ENCODE results near the gene POM121.
"Not testable (repeated sequence)": the region's sequence is repeated elsewhere in the genome, so short reads cannot be mapped to it uniquely, and the experiment has no call there.

The POM121 gene

DNA sequence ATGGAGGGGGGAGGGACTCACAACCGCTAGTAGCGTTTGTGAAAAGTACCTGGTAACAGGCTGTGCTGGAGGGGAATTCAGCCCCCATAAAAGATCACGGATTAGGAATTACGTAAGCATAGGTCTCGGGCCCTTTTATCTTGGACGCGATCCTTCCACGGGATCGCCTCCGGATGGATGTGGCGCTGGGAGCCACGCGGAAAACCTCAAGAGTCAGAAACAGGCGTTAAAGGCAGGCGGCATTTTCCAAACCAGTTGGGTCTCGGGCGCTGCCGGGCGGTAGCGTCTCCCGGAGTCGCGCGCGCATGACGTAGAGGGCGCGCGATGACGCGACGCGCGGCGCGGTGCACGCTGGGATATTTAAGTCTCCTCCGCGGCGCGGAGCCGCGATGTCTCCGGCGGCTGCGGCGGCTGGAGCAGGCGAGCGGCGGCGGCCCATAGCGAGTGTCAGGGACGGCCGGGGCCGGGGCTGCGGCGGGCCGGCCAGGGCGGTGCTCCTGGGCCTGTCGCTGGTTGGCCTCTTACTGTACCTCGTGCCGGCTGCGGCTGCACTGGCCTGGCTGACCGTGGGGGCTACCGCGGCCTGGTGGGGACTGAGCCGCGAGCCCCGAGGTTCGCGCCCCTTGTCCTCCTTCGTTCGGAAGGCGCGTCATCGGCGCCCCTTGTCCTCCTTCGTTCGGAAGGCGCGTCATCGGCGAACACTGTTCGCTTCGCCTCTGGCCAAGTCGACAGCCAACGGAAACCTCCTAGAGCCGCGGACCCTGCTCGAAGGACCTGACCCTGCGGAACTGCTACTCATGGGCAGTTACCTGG, at the start of gene POM121:
Gene POM121 (plus strand): TSS at position 363 of the 813 bp plus-strand sequence. CDS start 27 bp downstream, at position 390.
- DNase-seq (ENCODE audit: low read depth in 2 of 2, low spot score in 1 of 2) = peak; percentile 60 to 66

- DNase-seq (ENCODE audit: low read depth in 2 of 2, low spot score in 1 of 2) = peak; percentile 36 to 52
Observed at GRCh38 chr7:72879079-72879736, 45.7 kb upstream of the POM121 start.

- peak in 1 of 2 donors; percentile 15 for DNase-seq (ENCODE audit: low read depth in 2 of 2, low spot score in 1 of 2)
Observed at GRCh38 chr7:72879737-72880215, 45.1 kb upstream of the POM121 start.

- DNase-seq (ENCODE audit: low read depth in 2 of 2, low spot score in 1 of 2) = not testable (repeated sequence)
Observed at GRCh38 chr7:72891750-72892149, 33.1 kb upstream of the POM121 start.

DNA sequence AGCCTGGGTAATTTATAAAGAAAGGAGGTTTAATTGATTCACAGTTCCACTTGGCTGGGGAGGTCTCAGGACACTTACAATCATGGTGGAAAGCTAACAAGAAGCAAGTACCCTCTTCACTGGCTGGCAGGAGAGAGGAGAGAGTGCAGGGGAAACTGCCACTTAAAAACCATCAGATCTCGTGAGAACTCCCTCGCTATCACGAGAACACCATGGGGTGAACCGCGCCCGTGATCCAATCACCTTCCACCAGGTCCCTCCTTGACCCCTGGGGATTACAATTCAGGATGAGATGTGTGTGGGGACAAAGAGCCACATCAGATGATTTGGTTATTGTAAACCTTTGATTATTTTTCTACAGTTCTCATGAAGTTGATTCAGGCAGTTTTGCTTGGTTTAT, 20.2 kb upstream of the POM121 start:
- DNase-seq (ENCODE audit: low read depth in 2 of 2, low spot score in 1 of 2) = not testable (repeated sequence)

- DNase-seq (ENCODE audit: low read depth in 2 of 2, low spot score in 1 of 2) = not testable (repeated sequence)
Observed at GRCh38 chr7:72908422-72908821, 16.5 kb upstream of the POM121 start.

DNA sequence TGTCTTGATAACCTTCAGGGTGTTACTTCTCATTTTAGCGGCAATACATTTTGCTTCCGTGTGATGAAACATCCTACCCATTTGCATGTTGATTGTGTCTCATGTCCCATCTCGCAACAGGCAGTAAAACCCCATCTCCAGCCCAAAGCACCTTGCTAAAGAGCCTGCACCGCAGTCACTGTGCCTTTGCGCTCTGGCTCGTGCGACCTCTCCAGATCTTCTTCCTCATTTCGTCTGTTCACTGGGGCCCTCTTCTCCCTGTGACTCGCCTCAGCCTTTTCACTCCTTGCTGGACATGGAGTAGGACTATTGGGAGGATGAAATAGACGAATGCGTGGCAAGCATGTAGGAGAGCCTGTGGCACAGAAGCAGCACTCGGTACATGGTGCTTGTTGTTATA, 13.5 kb upstream of the POM121 start:
- not testable (repeated sequence) for DNase-seq (ENCODE audit: low read depth in 2 of 2, low spot score in 1 of 2)

GRCh38 chr7:72913750-72914149, 11.1 kb upstream of the POM121 start:
- not testable (repeated sequence) for DNase-seq (ENCODE audit: low read depth in 2 of 2, low spot score in 1 of 2)

DNA sequence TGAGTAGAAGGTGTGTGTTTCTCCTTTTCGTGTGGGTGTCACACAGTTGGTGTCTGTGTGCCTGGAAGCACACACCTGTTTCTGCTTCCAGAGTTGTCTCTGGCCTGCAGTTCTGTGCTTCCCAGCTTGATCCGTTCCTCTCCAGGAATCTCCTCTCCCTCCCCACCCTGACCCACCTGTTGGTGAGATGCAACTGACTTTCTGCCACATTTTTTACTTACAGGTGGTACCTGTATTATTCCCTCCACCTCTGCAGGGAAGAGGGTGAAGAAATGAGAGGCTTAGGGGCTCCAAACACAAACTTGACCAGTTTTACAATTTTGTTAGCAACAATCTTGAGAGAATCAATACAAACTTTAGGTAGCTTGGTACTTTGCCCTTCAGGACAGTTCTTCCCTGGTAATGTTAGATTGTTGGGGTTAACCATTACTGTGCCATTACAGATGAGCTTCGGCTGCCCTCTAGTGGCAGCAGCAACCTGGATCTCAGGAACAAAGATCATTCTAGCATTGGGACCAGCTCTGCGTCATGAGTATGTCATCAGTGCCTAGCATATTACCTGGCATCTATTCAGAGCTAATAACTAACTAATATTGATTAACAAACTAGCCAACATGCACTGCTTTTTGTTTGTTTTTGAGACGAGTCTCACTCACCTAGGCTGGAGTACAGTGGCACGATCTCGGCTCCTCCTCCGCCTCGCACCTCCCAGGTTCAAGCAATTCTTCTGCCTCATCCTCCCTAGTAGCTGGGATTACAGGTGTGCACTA, 10.0 kb upstream of the POM121 start:
- peak in 1 of 2 donors; percentile 11 for DNase-seq (ENCODE audit: low read depth in 2 of 2, low spot score in 1 of 2)

- DNase-seq (ENCODE audit: low read depth in 2 of 2, low spot score in 1 of 2) = no peak
Observed at GRCh38 chr7:72919256-72919775, 5.6 kb upstream of the POM121 start.

- no peak for DNase-seq (ENCODE audit: low read depth in 2 of 2, low spot score in 1 of 2)
Observed at GRCh38 chr7:72924386-72924732, 536 bp upstream of the POM121 start.

DNA sequence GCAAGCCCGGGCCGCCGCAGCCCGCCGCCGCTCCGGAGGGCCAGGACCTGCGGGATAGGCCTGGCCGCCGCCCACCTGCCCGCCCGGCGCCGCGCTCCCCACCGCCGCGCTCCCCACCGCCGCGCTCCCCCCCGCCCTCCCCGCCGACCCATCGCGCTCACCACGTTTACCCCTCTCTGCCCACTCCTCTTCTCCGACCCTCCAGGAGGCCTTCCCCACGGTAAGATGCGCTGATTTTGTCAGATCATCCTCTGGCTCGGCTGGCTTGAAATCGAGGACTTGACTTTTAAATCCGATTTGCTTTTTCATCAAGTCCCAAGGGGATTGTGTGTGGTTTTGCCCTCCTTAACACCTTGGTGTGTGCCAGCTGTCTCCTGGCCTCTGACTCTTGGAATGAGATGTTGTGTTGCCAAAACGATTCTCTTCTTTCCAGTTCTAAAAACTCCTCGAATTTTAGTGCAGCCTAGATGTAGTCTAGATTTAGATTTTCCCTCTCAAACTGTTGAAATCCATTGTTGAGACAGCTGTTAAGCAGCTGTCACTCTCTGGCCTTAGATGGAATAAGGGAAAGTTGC, 738 bp downstream of the POM121 start:
- DNase-seq (ENCODE audit: low read depth in 2 of 2, low spot score in 1 of 2) = no peak

GRCh38 chr7:72927791-72928190, 2.9 kb downstream of the POM121 start:
- DNase-seq (ENCODE audit: low read depth in 2 of 2, low spot score in 1 of 2) = not testable (repeated sequence)

DNA sequence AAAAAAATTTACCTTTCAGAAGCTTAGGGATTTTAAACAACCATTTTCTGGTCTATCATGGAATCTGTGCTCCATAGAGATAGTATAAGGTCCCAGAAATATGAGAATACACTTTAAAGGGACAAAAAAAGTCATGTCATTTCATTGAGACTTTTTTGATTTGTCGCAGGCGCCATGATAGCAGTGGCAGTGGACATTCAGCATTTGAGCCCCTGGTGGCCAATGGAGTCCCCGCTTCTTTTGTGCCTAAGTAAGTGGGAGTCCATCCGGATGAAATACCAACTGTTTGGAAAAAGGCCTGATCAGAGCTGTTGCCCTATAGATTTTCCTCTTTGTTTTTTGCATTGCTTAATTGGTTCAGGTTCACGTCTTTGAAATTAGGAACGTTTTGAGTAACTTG, 3.3 kb downstream of the POM121 start:
- not testable (repeated sequence) for DNase-seq (ENCODE audit: low read depth in 2 of 2, low spot score in 1 of 2)

DNA sequence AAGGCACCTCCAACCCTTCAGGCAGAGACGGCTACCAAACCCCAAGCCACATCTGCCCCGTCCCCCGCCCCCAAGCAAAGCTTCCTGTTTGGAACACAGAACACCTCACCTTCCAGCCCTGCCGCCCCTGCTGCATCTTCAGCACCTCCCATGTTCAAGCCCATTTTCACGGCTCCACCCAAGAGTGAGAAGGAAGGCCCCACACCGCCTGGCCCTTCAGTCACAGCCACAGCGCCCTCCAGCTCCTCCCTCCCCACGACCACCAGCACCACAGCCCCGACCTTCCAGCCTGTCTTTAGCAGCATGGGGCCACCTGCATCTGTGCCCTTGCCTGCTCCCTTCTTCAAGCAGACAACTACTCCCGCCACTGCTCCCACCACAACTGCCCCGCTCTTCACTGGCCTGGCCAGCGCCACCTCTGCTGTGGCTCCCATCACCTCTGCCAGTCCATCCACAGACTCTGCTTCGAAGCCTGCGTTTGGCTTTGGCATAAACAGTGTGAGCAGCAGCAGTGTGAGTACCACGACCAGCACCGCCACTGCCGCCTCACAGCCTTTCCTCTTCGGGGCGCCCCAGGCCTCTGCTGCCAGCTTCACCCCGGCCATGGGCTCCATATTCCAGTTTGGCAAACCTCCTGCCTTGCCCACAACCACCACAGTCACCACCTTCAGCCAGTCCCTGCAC, 17.3 kb downstream of the POM121 start:
- not testable (repeated sequence) for DNase-seq (ENCODE audit: low read depth in 2 of 2, low spot score in 1 of 2)

DNA sequence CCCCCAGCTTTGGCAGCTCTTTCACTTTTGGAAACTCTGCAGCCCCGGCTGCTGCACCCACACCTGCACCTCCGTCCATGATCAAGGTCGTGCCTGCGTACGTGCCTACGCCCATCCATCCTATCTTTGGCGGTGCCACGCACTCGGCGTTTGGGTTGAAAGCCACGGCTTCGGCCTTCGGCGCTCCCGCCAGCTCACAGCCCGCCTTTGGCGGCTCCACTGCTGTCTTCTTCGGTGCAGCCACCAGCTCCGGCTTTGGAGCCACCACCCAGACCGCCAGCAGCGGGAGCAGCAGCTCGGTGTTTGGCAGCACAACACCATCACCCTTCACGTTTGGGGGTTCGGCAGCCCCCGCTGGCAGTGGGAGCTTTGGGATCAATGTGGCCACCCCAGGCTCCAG, 18.1 kb downstream of the POM121 start:
- not testable (repeated sequence) for DNase-seq (ENCODE audit: low read depth in 2 of 2, low spot score in 1 of 2)

DNA sequence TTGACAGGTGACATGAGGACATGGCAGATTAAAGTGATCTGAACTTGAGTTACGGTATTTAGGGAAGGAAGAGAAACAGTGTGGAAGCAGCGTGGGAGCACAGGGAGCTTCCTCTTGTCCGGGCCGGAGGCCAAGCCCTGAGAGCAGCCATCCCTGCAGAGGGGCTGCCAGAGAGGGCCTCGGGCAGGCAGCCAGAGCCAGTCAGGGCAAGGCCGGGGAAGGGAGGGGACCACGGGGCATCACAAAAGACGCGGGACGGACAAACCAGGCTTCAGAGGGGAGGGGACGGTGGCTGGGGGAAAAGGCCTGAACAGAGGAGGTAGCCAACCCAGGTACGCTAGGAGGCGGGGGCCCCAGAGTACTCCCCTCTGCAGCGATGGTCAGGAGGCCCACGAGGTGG, 20.0 kb downstream of the POM121 start:
- not testable (repeated sequence) for DNase-seq (ENCODE audit: low read depth in 2 of 2, low spot score in 1 of 2)

DNA sequence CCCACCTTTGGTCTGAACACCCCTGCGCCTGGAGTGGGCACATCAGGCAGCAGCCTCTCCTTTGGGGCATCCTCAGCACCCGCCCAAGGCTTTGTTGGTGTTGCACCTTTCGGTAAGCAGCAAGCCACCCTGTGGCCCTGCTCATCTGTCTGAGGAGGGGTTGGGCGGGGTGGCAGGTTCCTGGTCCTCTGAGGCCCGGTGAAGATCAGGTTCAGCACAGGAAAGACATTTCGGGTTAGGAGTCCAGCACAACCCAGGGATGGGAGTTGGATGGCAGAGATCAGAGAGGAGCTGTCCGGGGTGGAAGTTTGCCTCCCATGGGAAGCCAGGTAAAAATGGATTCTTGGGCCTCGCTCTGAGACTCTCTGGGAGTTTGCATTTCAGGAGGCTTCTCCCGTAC, 20.7 kb downstream of the POM121 start:
- DNase-seq (ENCODE audit: low read depth in 2 of 2, low spot score in 1 of 2) = not testable (repeated sequence)

DNA sequence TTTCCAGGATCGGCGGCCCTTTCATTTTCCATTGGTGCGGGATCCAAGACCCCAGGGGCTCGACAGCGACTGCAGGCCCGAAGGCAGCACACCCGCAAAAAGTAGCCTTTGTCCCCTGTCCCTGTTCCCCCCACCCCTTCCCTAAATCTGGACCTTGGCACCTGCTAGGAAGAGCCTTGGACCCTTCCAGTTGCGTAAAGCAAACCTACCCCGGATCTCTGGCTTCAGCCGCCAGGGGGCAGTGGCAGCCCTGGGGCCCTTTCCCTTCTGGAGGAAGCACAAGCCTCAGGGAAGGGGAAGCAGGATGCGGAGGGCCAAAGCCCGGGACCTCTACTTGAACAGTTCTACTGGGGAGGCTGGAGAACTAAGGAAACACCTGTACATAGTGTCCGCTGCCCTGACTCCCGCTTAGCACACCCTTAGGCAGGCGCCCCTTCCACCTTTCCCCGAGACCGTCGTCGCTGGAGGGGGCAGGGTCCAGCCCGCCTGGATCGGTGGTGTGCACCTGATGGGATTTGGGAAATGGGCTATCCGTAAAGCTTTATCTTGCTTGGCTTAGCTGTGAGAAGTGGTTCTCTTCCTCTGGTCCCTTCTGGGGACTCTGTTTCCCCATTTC, 21.3 kb downstream of the POM121 start:
- not testable (repeated sequence) for DNase-seq (ENCODE audit: low read depth in 2 of 2, low spot score in 1 of 2)

DNA sequence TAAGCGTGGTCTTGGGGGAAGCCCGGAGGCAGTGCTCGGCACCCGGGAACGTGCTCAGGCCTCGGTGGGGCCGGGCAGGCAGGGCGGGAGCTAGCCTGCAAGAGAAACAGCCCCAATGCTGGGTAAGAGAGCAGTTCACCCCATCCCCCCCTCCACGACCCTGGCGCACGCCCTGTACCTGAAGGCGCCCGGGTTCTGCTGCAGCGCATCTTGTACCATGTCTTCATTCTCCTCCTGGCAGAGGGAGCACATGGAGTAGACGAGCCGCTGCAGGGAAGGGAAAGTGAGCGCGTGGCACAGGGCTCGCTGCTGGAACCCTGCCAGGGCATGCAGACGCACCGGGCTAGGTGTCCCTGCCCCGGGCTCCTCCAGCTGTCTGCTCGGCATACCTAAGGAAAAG, 23.8 kb downstream of the POM121 start:
- not testable (repeated sequence) for DNase-seq (ENCODE audit: low read depth in 2 of 2, low spot score in 1 of 2)
